B cell (primary cell): ENCODE measurements around the gene RALGAPA2. TPM values are rescaled to one million over a fixed set of nuclear protein-coding genes. Genes with fewer than 3 reads are reported as not detected.

Experiments used
- ATAC-seq: fragments of 200-7000 bp; cut with Tn5 transposase; one replicate; pipeline ENCODE4 v1.10.0; 2021; ENCODE audit warnings: low read depth, mild to moderate bottlenecking, moderate number of reproducible peaks, moderate library complexity
- CTCF ChIA-PET: fragments of 350-600 bp; sonication (Branson Sonifier 250); formaldehyde crosslinking; loops from one replicate; lab custom pipeline; 2021; ENCODE audit warnings: antibody characterized with exemption, inconsistent platforms; lab: Charles Lee
- POLR2A ChIA-PET: fragments of 350-600 bp; sonication (Branson Sonifier 250); formaldehyde crosslinking; loops from one replicate; lab custom pipeline; 2021; ENCODE audit warnings: antibody characterized with exemption; lab: Charles Lee
- DNase-seq: peaks from one replicate; pipeline ENCODE4 v3.0.0; 2013
- H2AFZ ChIP-seq: 2 replicates; pipeline ENCODE4 v1.6.1; 2012; ENCODE audit warnings: mild to moderate bottlenecking, low read depth, low read length; ENCODE audit not compliant: insufficient read depth, poor library complexity, severe bottlenecking
- H3K27ac ChIP-seq, 2 donors: 1 replicate in 1 of 2; 2 replicates in 1 of 2; pipeline ENCODE4 v1.5.1; 2012 to 2013; ENCODE audit warnings: low read length in 2 of 2, mild to moderate bottlenecking in 2 of 2, moderate library complexity in 1 of 2
- H3K27me3 ChIP-seq, 4 experiments: fragments of 200-600 bp in 1 of 4; sonication (generic) in 1 of 4; replicated peaks in 1 of 4; 1 replicate in 2 of 4; 2 replicates in 2 of 4; pipeline versions ENCODE4 v1.6.1 to v1.7.0; 2013 to 2016; ENCODE audit warnings: low read length in 3 of 4, mild to moderate bottlenecking in 2 of 4, mixed read lengths in 1 of 4, moderate library complexity in 1 of 4; ENCODE audit not compliant: insufficient read depth in 4 of 4, control insufficient read depth in 3 of 4; ENCODE audit errors: control extremely low read depth in 1 of 4
- H3K36me3 ChIP-seq, 2 experiments: replicated peaks in 1 of 2; 1 replicate in 1 of 2; 2 replicates in 1 of 2; pipeline versions ENCODE4 v1.6.1 to v1.7.1; 2013; ENCODE audit warnings: low read length in 1 of 2; ENCODE audit not compliant: insufficient read depth in 2 of 2, control insufficient read depth in 1 of 2; ENCODE audit errors: control extremely low read depth in 1 of 2, extremely low read depth in 1 of 2
- H3K4me1 ChIP-seq, 2 donors: fragments of 200-600 bp in 1 of 2; sonication (generic) in 1 of 2; 1 replicate in 1 of 2; 2 replicates in 1 of 2; pipeline versions ENCODE4 v1.5.1 to v1.6.1; 2013 to 2017; ENCODE audit warnings: low read length in 2 of 2; ENCODE audit not compliant: control insufficient read depth in 2 of 2, insufficient read depth in 2 of 2
- H3K4me2 ChIP-seq: replicated peaks from 2 replicates; pipeline ENCODE3; 2012; ENCODE audit warnings: mild to moderate bottlenecking, low read depth, low read length; ENCODE audit not compliant: poor library complexity, severe bottlenecking
- H3K4me3 ChIP-seq, 5 experiments: fragments of 200-600 bp in 1 of 5; sonication (generic) in 1 of 5; 1 replicate in 3 of 5; 2 replicates in 2 of 5; pipeline versions ENCODE4 v1.5.1 to v1.7.0; 2011 to 2016; ENCODE audit warnings: low read length in 4 of 5, mild to moderate bottlenecking in 4 of 5, low read depth in 2 of 5, control low read depth in 1 of 5, moderate library complexity in 1 of 5; ENCODE audit not compliant: insufficient read depth in 1 of 5; ENCODE audit errors: control extremely low read depth in 1 of 5, extremely low read depth in 1 of 5
- H3K79me2 ChIP-seq: fragments of 200-600 bp; sonication (generic); one replicate; pipeline ENCODE4 v1.6.0; 2016; ENCODE audit warnings: low read length; ENCODE audit not compliant: control insufficient read depth, insufficient read depth
- H3K9ac ChIP-seq: fragments of 200-600 bp; sonication (generic); 2 replicates; pipeline ENCODE4 v1.6.1; 2017; ENCODE audit warnings: mild to moderate bottlenecking, low read length, moderate library complexity
- H3K9me3 ChIP-seq, 3 donors: one replicate each; pipeline versions ENCODE4 v1.6.1 to v1.7.1; 2013; ENCODE audit warnings: low read length in 2 of 3; ENCODE audit not compliant: control insufficient read depth in 2 of 3, insufficient read depth in 1 of 3; ENCODE audit errors: control extremely low read depth in 1 of 3
- H4K20me1 ChIP-seq: 2 replicates; pipeline ENCODE4 v1.6.0; 2012; ENCODE audit warnings: mild to moderate bottlenecking, low read length; ENCODE audit not compliant: insufficient read depth, control insufficient read depth, poor library complexity, severe bottlenecking
- H3K27ac Mint-ChIP-seq: one replicate; pipeline ENCODE4 v1.8.0; 2021; ENCODE audit warnings: mixed read lengths
- H3K27me3 Mint-ChIP-seq: one replicate; pipeline ENCODE4 v1.8.0; 2021; ENCODE audit warnings: mixed read lengths
- H3K4me1 Mint-ChIP-seq: one replicate; pipeline ENCODE4 v1.8.0; 2021; ENCODE audit warnings: mixed read lengths
- H3K4me3 Mint-ChIP-seq: one replicate; pipeline ENCODE4 v1.8.0; 2021; ENCODE audit warnings: mixed read lengths
- H3K9me3 Mint-ChIP-seq: one replicate; pipeline ENCODE4 v1.8.0; 2022; ENCODE audit warnings: mixed read lengths; ENCODE audit not compliant: insufficient read depth
- EZH2 ChIP-seq: IDR thresholded peaks from 2 replicates; pipeline ENCODE4 v1.6.1; 2012; ENCODE audit warnings: borderline replicate concordance, low read depth, mild to moderate bottlenecking, moderate library complexity, low read length; ENCODE audit not compliant: insufficient read depth, poor library complexity, severe bottlenecking
- WGBS: methylation state at CpG from one replicate; pipeline ENCODE4 v1.1.5; 2013; ENCODE audit warnings: missing lambda C conversion rate; ENCODE audit not compliant: insufficient coverage; 5-methylcytosine and 5-hydroxymethylcytosine counted together
- intact Hi-C: fragments of 100-400 bp; cut with micrococcal nuclease; formaldehyde crosslinking; loops from one replicate; pipeline ENCODE4 v1.10.0; 2022
- polyA plus RNA-seq: library from polyadenylated mRNA; depleted of rRNA; stranded (reverse); fragments of >200 nt; gene quantifications from 2 replicates; pipeline ENCODE4 v1.2.3, GENCODE V29; 2012
- total RNA-seq, 2 donors: library from RNA; stranded (reverse); fragments of 120-200 nt in 1 of 2; gene quantifications; 1 replicate in 1 of 2; 2 replicates in 1 of 2; pipeline versions ENCODE4 v1.2.3 to v1.2.4, GENCODE V29; 2013 to 2022
- TF ChIP-seq, protein P1 (sequence below): fragments of 200-600 bp; IDR thresholded peaks from one replicate; pipeline ENCODE4 v1.8.0; 2022; ENCODE audit warnings: antibody characterized with exemption, mild to moderate bottlenecking

RALGAPA2 gene
- total and polyA plus RNA-seq, 2 donors (not counting 1 experiment from before 2014, with no cell fraction given), result 6.4 to 33.1 TPM

DNA sequence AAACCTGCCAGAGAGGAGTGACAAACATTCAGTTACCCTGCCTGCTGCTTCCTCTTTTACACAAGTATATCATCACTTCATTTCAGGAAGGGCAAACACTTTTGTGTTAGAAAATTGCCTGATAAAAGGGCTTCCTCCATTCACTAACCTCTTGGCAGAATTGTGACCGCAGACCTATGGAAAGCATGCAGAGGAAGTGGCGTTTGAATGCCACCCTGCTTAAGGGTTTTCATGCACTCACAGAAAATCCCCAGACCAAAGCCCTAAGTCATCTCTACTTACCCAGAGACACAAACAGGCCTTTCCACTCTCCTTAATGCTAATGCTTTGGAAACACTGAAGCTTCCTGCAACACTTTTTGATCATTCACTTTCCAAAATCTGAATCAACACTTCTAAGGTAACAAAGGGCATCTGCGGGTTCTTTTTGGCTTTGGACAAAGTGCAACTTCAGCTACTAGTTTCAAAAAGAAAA is 22.1 kb upstream of the RALGAPA2 start:
- Histone ChIP-seq H3K4me3 (no peak overlapping the region), H3K4me1 (peaks cover 13 to 15% of the 10 kb centered on the region in 2 donors), H3K79me2 (no peaks in the 10 kb centered on the region), H3K4me2 (peak overlapping the region; percentile 11), H2AFZ (peak overlapping the region; percentile 64), H3K9me3 (no peaks in the 10 kb centered on the region), H3K27me3 (no peaks in the 10 kb centered on the region), H3K36me3 (no peaks in the 10 kb centered on the region), H4K20me1 (no peaks in the 10 kb centered on the region), H3K9ac (no peak overlapping the region), H3K27ac (peak overlapping the region; percentile 25 to 63)
- 0% methylated on average over 1 of the region's 3 CpGs for WGBS
- POLR2A ChIA-PET, result no interaction called here
- Mint-ChIP-seq H3K27me3 (no peaks in the 10 kb centered on the region), H3K4me1 (peaks cover 12% of the 10 kb centered on the region), H3K27ac (peak overlapping the region; percentile 3), H3K4me3 (no peak overlapping the region), H3K9me3 (no peaks in the 10 kb centered on the region)
- CTCF ChIA-PET, result interaction anchor here (1.5 kb wide), 1 partner anchor 17 kb away, joined by 3 read pairs; no protein-coding TSS in a partner anchor
- TF ChIP-seq, protein P1, sequence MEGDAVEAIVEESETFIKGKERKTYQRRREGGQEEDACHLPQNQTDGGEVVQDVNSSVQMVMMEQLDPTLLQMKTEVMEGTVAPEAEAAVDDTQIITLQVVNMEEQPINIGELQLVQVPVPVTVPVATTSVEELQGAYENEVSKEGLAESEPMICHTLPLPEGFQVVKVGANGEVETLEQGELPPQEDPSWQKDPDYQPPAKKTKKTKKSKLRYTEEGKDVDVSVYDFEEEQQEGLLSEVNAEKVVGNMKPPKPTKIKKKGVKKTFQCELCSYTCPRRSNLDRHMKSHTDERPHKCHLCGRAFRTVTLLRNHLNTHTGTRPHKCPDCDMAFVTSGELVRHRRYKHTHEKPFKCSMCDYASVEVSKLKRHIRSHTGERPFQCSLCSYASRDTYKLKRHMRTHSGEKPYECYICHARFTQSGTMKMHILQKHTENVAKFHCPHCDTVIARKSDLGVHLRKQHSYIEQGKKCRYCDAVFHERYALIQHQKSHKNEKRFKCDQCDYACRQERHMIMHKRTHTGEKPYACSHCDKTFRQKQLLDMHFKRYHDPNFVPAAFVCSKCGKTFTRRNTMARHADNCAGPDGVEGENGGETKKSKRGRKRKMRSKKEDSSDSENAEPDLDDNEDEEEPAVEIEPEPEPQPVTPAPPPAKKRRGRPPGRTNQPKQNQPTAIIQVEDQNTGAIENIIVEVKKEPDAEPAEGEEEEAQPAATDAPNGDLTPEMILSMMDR, result no peak
- no peak for TF ChIP-seq EZH2
- intact Hi-C loops, result no loop called here
- ATAC-seq, result peak; percentile 43
- DNase-seq, result peak; percentile 35

DNA sequence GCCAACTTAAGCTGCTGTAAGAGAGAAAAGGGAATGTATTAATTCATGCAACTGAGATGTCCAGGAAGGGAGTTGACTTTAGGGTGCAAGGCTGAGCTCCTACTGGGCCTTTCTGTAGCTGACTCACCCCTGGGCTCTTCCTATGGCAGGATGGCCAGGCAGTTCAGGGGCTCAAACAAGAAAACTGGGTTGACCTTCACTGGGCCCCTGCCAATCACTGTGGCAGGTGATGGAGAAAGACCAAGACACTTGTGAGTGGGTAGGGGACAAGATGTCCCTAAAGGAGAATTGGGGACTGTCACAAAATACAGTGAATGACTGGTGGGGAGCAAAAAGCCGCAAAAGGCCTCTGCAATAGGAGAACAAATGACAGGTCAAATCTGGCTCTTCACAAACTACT is 21.5 kb upstream of the RALGAPA2 start:
- ATAC-seq, result no peak

More for the DNA sequence above, 21.5 kb upstream of the RALGAPA2 start:
- DNase-seq, result no peak
- H3K36me3 ChIP-seq, result no peaks in the 10 kb centered on the region
- H3K27me3 ChIP-seq, result no peaks in the 10 kb centered on the region
- peak overlapping the region in 1 of 2 donors; percentile 63 for H3K27ac ChIP-seq
- Mint-ChIP-seq H3K4me1 (peaks cover 12% of the 10 kb centered on the region), H3K9me3 (no peaks in the 10 kb centered on the region), H3K27ac (peak overlapping the region; percentile 3), H3K4me3 (no peak overlapping the region), H3K27me3 (no peaks in the 10 kb centered on the region)
- no peaks in the 10 kb centered on the region for H4K20me1 ChIP-seq
- no peak for TF ChIP-seq EZH2
- TF ChIP-seq, protein P1, result no peak
- no peak overlapping the region for H3K9ac ChIP-seq
- no peak overlapping the region for H3K4me3 ChIP-seq
- H3K79me2 ChIP-seq, result no peaks in the 10 kb centered on the region
- CTCF ChIA-PET, result interaction anchor here (1.5 kb wide), 1 partner anchor 18 kb away, joined by 3 read pairs; no protein-coding TSS in a partner anchor
- H3K4me2 ChIP-seq, result peak overlapping the region; percentile 11
- POLR2A ChIA-PET, result no interaction called here
- intact Hi-C loops, result no loop called here
- peak overlapping the region; percentile 64 for H2AFZ ChIP-seq
- WGBS, result 38% methylated on average over 1 of the region's 1 CpG
- H3K9me3 ChIP-seq, result no peaks in the 10 kb centered on the region
- H3K4me1 ChIP-seq, result peaks cover 13 to 15% of the 10 kb centered on the region in 2 donors
